ENCODE data around the gene ADGRL3. TPM values are rescaled to one million over a fixed set of nuclear protein-coding genes. Genes with fewer than 3 reads are reported as not detected.

Gene ADGRL3
- total RNA-seq, 4 donors from 2014 or later, result 6.5 to 19.0 (median 14.0) TPM

DNA sequence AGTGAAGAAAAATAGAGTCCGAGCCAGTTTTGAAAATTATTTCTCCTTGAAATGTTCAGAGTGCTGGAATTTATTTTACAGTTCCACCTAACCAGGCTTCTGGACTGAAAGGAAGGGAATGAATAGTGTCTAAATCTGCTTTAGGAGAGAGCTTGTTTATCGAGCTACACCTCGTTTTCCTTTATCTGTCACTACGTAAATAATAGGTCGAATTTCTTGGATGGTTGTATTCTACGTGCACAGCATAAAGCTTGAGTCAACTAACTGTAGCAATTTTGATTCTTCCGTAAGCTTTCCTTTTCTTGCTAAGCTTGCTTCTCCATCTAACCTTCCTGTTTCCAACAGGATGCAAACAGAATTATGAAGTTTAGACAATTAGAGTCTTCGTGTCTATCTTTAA lies 48.6 kb downstream of the ADGRL3 start:
- DNase-seq (ENCODE audit: low spot score in 2 of 2), result no peak
- Histone ChIP-seq H3K9me3 (no peaks in the 10 kb centered on the region), H3K4me3 (no peak overlapping the region), H3K36me3 (no peaks in the 10 kb centered on the region), H3K4me1 (peaks cover 14% of the 10 kb centered on the region), H3K27me3 (no peaks in the 10 kb centered on the region), H3K27ac (no peak overlapping the region)
- 78% methylated on average over 8 of the region's 8 CpGs for WGBS
- TF ChIP-seq, protein P1, sequence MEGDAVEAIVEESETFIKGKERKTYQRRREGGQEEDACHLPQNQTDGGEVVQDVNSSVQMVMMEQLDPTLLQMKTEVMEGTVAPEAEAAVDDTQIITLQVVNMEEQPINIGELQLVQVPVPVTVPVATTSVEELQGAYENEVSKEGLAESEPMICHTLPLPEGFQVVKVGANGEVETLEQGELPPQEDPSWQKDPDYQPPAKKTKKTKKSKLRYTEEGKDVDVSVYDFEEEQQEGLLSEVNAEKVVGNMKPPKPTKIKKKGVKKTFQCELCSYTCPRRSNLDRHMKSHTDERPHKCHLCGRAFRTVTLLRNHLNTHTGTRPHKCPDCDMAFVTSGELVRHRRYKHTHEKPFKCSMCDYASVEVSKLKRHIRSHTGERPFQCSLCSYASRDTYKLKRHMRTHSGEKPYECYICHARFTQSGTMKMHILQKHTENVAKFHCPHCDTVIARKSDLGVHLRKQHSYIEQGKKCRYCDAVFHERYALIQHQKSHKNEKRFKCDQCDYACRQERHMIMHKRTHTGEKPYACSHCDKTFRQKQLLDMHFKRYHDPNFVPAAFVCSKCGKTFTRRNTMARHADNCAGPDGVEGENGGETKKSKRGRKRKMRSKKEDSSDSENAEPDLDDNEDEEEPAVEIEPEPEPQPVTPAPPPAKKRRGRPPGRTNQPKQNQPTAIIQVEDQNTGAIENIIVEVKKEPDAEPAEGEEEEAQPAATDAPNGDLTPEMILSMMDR (IDR thresholded peaks at IDR 0.05), result no peak
- TF ChIP-seq POLR2AphosphoS5 (IDR thresholded peaks at IDR 0.05), result no peak
- TF ChIP-seq EP300 (IDR thresholded peaks at IDR 0.05), result no peak
- TF ChIP-seq POLR2A (IDR thresholded peaks at IDR 0.05), result no peak

DNA sequence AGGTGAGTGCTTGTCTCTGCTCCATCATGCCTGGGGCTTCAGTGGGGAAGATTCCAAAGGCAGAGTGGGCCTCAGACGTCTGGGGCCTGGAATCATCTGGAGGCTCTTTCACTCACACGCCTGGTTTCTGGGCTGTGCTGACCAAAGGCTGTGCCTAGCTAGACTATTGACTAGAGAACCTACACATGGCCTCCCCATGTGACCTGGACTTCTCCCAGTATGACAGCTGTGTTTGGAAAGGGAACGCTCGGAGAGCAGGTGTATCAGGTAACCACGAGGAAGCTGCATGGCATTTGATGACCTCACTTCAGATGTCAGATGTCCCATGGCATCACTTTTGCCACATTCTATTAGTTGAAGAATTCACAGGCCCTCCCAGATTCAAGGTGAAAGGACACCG lies 51.0 kb downstream of the ADGRL3 start:
- TF ChIP-seq POLR2AphosphoS5 (IDR thresholded peaks at IDR 0.05) (no peak), POLR2A (IDR thresholded peaks at IDR 0.05) (no peak), EP300 (IDR thresholded peaks at IDR 0.05) (no peak)
- TF ChIP-seq, protein P1 (IDR thresholded peaks at IDR 0.05), result no peak
- DNase-seq (ENCODE audit: low spot score in 2 of 2), result no peak
- Histone ChIP-seq H3K9me3 (no peaks in the 10 kb centered on the region), H3K27me3 (no peaks in the 10 kb centered on the region), H3K27ac (no peak overlapping the region), H3K4me1 (peaks cover 9% of the 10 kb centered on the region), H3K36me3 (no peaks in the 10 kb centered on the region), H3K4me3 (no peak overlapping the region)
- 67% methylated on average over 6 of the region's 6 CpGs for WGBS

- Histone ChIP-seq H3K9me3 (no peaks in the 10 kb centered on the region), H3K27ac (no peak overlapping the region), H3K36me3 (no peaks in the 10 kb centered on the region), H3K4me3 (no peak overlapping the region), H3K4me1 (peaks cover 7% of the 10 kb centered on the region), H3K27me3 (no peaks in the 10 kb centered on the region)
- WGBS, result 42% methylated on average over 3 of the region's 3 CpGs
- TF ChIP-seq, protein P1 (IDR thresholded peaks at IDR 0.05), result no peak
- no peak for TF ChIP-seq EP300 (IDR thresholded peaks at IDR 0.05)
- TF ChIP-seq POLR2A (IDR thresholded peaks at IDR 0.05), result no peak
- no peak for TF ChIP-seq POLR2AphosphoS5 (IDR thresholded peaks at IDR 0.05)
- DNase-seq (ENCODE audit: low spot score in 2 of 2), result no peak
These were observed 54.3 kb downstream of the ADGRL3 start for GRCh38 chr4:61254406-61254805.

- TF ChIP-seq POLR2AphosphoS5 (IDR thresholded peaks at IDR 0.05), result no peak
- no peak for TF ChIP-seq EP300 (IDR thresholded peaks at IDR 0.05)
- TF ChIP-seq, protein P1 (IDR thresholded peaks at IDR 0.05), result no peak
- TF ChIP-seq POLR2A (IDR thresholded peaks at IDR 0.05), result no peak
- no peak for DNase-seq (ENCODE audit: low spot score in 2 of 2)
- 62% methylated on average over 6 of the region's 6 CpGs for WGBS
- Histone ChIP-seq H3K36me3 (no peaks in the 10 kb centered on the region), H3K4me1 (peaks cover 3% of the 10 kb centered on the region), H3K27me3 (no peaks in the 10 kb centered on the region), H3K27ac (no peak overlapping the region), H3K9me3 (no peaks in the 10 kb centered on the region), H3K4me3 (no peak overlapping the region)
These were observed 73.1 kb downstream of the ADGRL3 start for GRCh38 chr4:61273233-61273632.

- Histone ChIP-seq H3K9me3 (no peaks in the 10 kb centered on the region), H3K4me1 (peaks cover 3% of the 10 kb centered on the region), H3K27ac (no peak overlapping the region), H3K36me3 (no peaks in the 10 kb centered on the region), H3K27me3 (no peaks in the 10 kb centered on the region), H3K4me3 (no peak overlapping the region)
- no peak for DNase-seq (ENCODE audit: low spot score in 2 of 2)
- TF ChIP-seq POLR2A (IDR thresholded peaks at IDR 0.05) (no peak), EP300 (IDR thresholded peaks at IDR 0.05) (no peak), POLR2AphosphoS5 (IDR thresholded peaks at IDR 0.05) (no peak)
- TF ChIP-seq, protein P1 (IDR thresholded peaks at IDR 0.05), result no peak
- WGBS, result 91% methylated on average over 1 of the region's 1 CpG
These were observed 74.2 kb downstream of the ADGRL3 start for GRCh38 chr4:61274286-61274685.

Data from suprapubic skin (tissue), 4 donors.